HepG2 (cell line): Measurements from ENCODE around the gene AHCY. TPM values are rescaled to one million over a fixed set of nuclear protein-coding genes. Genes with fewer than 3 reads are reported as not detected.

Source experiments
- CREM ChIP-seq, 2 experiments: sonication (generic) in 1 of 2; formaldehyde crosslinking in 1 of 2; IDR thresholded peaks; 2 replicates each; pipeline versions ENCODE4 v1.4.0 to v1.6.1; 2016 to 2020; ENCODE audit warnings: antibody characterized with exemption in 1 of 2, mild to moderate bottlenecking in 1 of 2, missing genetic modification reagents in 1 of 2
- EP300 ChIP-seq, 3 experiments: sonication (generic) in 1 of 3; formaldehyde crosslinking in 1 of 3; IDR thresholded peaks; 2 replicates each; pipeline versions ENCODE4 v1.5.1 to v1.6.1; 2011 to 2020; ENCODE audit warnings: low read depth in 2 of 3, low read length in 2 of 3, borderline replicate concordance in 1 of 3, improper control_type of control experiment in 1 of 3, mild to moderate bottlenecking in 1 of 3, missing genetic modification reagents in 1 of 3, moderate library complexity in 1 of 3
- ESRRA ChIP-seq: sonication (generic); formaldehyde crosslinking; IDR thresholded peaks from 2 replicates; pipeline ENCODE4 v1.5.1; 2020; ENCODE audit warnings: mild to moderate bottlenecking, low read depth, missing genetic modification reagents
- FOXK1 ChIP-seq: sonication (generic); formaldehyde crosslinking; IDR thresholded peaks from 2 replicates; pipeline ENCODE4 v1.4.0; 2020; ENCODE audit warnings: low read depth, missing genetic modification reagents, borderline replicate concordance
- GFI1 ChIP-seq: sonication (generic); formaldehyde crosslinking; IDR thresholded peaks from 2 replicates; pipeline ENCODE4 v1.5.0; 2020; ENCODE audit warnings: missing genetic modification reagents, mild to moderate bottlenecking, borderline replicate concordance
- MAFG ChIP-seq: sonication (generic); formaldehyde crosslinking; IDR thresholded peaks from 2 replicates; pipeline ENCODE4 v1.5.1; 2020; ENCODE audit warnings: mild to moderate bottlenecking, missing genetic modification reagents
- MXD1 ChIP-seq: sonication (generic); formaldehyde crosslinking; IDR thresholded peaks from 2 replicates; pipeline ENCODE4 v1.4.0; 2020; ENCODE audit warnings: mild to moderate bottlenecking, missing genetic modification reagents
- PRDM15 ChIP-seq: sonication (generic); formaldehyde crosslinking; IDR thresholded peaks from 2 replicates; pipeline ENCODE4 v1.4.0; 2020; ENCODE audit warnings: missing genetic modification reagents
- PRMT3 ChIP-seq: sonication (generic); formaldehyde crosslinking; IDR thresholded peaks from 2 replicates; pipeline ENCODE4 v1.8.1; 2022; ENCODE audit warnings: low read depth, mild to moderate bottlenecking, moderate library complexity, missing genetic modification reagents, borderline replicate concordance
- UBTF ChIP-seq: sonication (generic); formaldehyde crosslinking; IDR thresholded peaks from 2 replicates; pipeline ENCODE4 v1.4.0; 2020; ENCODE audit warnings: mild to moderate bottlenecking, missing genetic modification reagents
- ZNF121 ChIP-seq: sonication (generic); formaldehyde crosslinking; IDR thresholded peaks from 2 replicates; pipeline ENCODE4 v1.5.0; 2020; ENCODE audit warnings: mild to moderate bottlenecking, missing genetic modification reagents
- ZNF280D ChIP-seq: sonication (generic); formaldehyde crosslinking; IDR thresholded peaks from 2 replicates; pipeline ENCODE4 v1.5.1; 2020; ENCODE audit warnings: mild to moderate bottlenecking, missing genetic modification reagents
- ZNF530 ChIP-seq: sonication (generic); formaldehyde crosslinking; IDR thresholded peaks from 2 replicates; pipeline ENCODE4 v1.5.0; 2020; ENCODE audit warnings: low read depth, mild to moderate bottlenecking, missing genetic modification reagents
- ZNF556 ChIP-seq: sonication (generic); formaldehyde crosslinking; IDR thresholded peaks from 2 replicates; pipeline ENCODE4 v1.4.0; 2020; ENCODE audit warnings: mild to moderate bottlenecking, missing genetic modification reagents, borderline replicate concordance
- ZNF597 ChIP-seq: sonication (generic); formaldehyde crosslinking; IDR thresholded peaks from 2 replicates; pipeline ENCODE4 v1.5.0; 2020; ENCODE audit warnings: missing genetic modification reagents
- polyA plus RNA-seq, 8 experiments: library from polyadenylated mRNA; depleted of rRNA in 3 of 8; stranded (reverse) in 7 of 8; unstranded in 1 of 8; fragments of >200 nt; fragmentation: Illumina TruSeq in 4 of 8; extraction: Trizol in 4 of 8; gene quantifications; 2 replicates each; pipeline versions ENCODE4 v1.2.1 to v1.2.3, GENCODE V29; 2011 to 2016; ENCODE audit warnings: low read depth in 4 of 8, missing spikeins in 1 of 8, mixed read lengths in 1 of 8; ENCODE audit not compliant: insufficient read depth in 1 of 8
- total RNA-seq, 5 experiments: library from RNA; depleted of rRNA; stranded (reverse); fragments of >200 nt; fragmentation: Illumina TruSeq; extraction: Trizol; gene quantifications; 2 replicates each; pipeline ENCODE4 v1.2.3, GENCODE V29; 2016; ENCODE audit warnings: low read depth in 1 of 5

AHCY gene
- total and polyA plus RNA-seq, 2 of the 13 experiments (the other 11 are each of a cell fraction or from before 2014, with no cell fraction given): 407 to 419 TPM

GRCh38 chr20:34300809-34301586 lies 2.2 kb downstream of the AHCY start (continued):
- peak in 1 of 2 experiments; percentile 65; a peak in 1 of 4 replicates for TF ChIP-seq EP300 (IDR thresholded peaks at IDR 0.05; ENCODE audit: low read depth in 2 of 2, low read length in 2 of 2)
- TF ChIP-seq EP300 (CRISPR knock-in tag; IDR thresholded peaks at IDR 0.05; ENCODE audit: borderline replicate concordance): peak; percentile 34; the same call in 1 of the 2 replicates
- no peak for TF ChIP-seq MXD1 (CRISPR knock-in tag)
- TF ChIP-seq ZNF280D (CRISPR knock-in tag): no peak
- TF ChIP-seq CREM (IDR thresholded peaks at IDR 0.05): peak; percentile 62; the same call in 1 of the 2 replicates
- no peak for TF ChIP-seq CREM (CRISPR knock-in tag; IDR thresholded peaks at IDR 0.05)
- TF ChIP-seq GFI1 (CRISPR knock-in tag): peak; percentile 93
- peak; percentile 26; the same call in 1 of the 2 replicates for TF ChIP-seq FOXK1 (CRISPR knock-in tag)
- no peak for TF ChIP-seq ZNF121 (CRISPR knock-in tag)
- 0 out of 2 replicates have a peak, but pooled peaks have one; percentile 29 for TF ChIP-seq ZNF556 (CRISPR knock-in tag)
- no peak for TF ChIP-seq ZNF597 (CRISPR knock-in tag)
- no peak for TF ChIP-seq ZNF530 (CRISPR knock-in tag)
- no peak for TF ChIP-seq MAFG (CRISPR knock-in tag)
- peak; percentile 26; the same call in 1 of the 2 replicates for TF ChIP-seq ESRRA (CRISPR knock-in tag)
- TF ChIP-seq PRDM15 (CRISPR knock-in tag): no peak
- no peak for TF ChIP-seq UBTF (CRISPR knock-in tag)
- TF ChIP-seq PRMT3 (CRISPR knock-in tag): no peak
